Effector memory CD8-positive, alpha-beta T cell (primary cell): ENCODE data around the gene LRFN2.

ENCODE experiments used
- ATAC-seq: fragments of 150-1000 bp; cut with Tn5 transposase; replicated peaks from 2 replicates; pipeline ENCODE4 v1.10.0; 2021; ENCODE audit warnings: mild to moderate bottlenecking, moderate library complexity
- DNase-seq, 3 experiments: peaks; one replicate each; pipeline ENCODE4 v3.0.0; 2021
- H3K27ac Mint-ChIP-seq, 2 donors: one replicate each; pipeline ENCODE4 v1.8.0; 2022; ENCODE audit warnings: mild to moderate bottlenecking in 2 of 2, mixed read lengths in 2 of 2, moderate library complexity in 2 of 2
- H3K27me3 Mint-ChIP-seq, 2 donors: one replicate each; pipeline ENCODE4 v1.8.0; 2022; ENCODE audit warnings: mixed read lengths in 2 of 2
- H3K36me3 Mint-ChIP-seq: one replicate; pipeline ENCODE4 v1.8.0; 2022; ENCODE audit warnings: mild to moderate bottlenecking, moderate library complexity, mixed read lengths; ENCODE audit not compliant: insufficient read depth
- H3K4me1 Mint-ChIP-seq, 2 donors: one replicate each; pipeline ENCODE4 v1.8.0; 2022; ENCODE audit warnings: low read depth in 2 of 2, mixed read lengths in 2 of 2
- H3K4me3 Mint-ChIP-seq, 2 donors: one replicate each; pipeline ENCODE4 v1.8.0; 2022; ENCODE audit warnings: mild to moderate bottlenecking in 2 of 2, mixed read lengths in 2 of 2, moderate library complexity in 2 of 2
- H3K9me3 Mint-ChIP-seq, 2 donors: one replicate each; pipeline ENCODE4 v1.8.0; 2022; ENCODE audit warnings: mixed read lengths in 2 of 2

LRFN2 gene

GRCh38 chr6:40417031-40417430 is 170.1 kb downstream of the LRFN2 start:
- no peak for ATAC-seq
- H3K4me3 Mint-ChIP-seq: no peak overlapping the region
- peaks cover 4% of the 10 kb centered on the region in 2 donors for H3K4me1 Mint-ChIP-seq
- no peaks in the 10 kb centered on the region for H3K36me3 Mint-ChIP-seq
- no peak for DNase-seq
- no peaks in the 10 kb centered on the region for H3K9me3 Mint-ChIP-seq
- H3K27ac Mint-ChIP-seq: no peak overlapping the region
- peaks cover 7 to 11% of the 10 kb centered on the region in 2 donors for H3K27me3 Mint-ChIP-seq

DNA sequence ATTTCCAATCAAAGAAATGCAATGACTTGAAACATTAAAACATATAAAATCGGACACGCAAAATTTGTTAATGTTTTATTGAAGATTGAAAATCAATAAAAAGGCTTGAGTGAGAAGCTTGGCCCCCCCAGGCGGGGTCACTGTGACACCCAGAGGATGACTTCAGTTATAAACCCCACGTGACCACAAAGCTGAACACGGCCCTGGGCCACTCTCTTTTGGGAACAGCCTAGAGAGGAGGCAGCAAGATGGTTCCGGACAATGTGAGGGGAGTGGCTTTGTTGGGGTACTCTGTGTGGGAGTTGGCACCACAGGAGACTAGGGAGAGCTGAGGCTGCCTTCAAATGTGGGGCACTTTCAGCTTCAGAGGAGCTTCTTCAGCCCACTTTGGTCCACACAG is 172.5 kb downstream of the LRFN2 start:
- no peak overlapping the region for H3K4me3 Mint-ChIP-seq
- H3K27me3 Mint-ChIP-seq: peaks cover 17 to 20% of the 10 kb centered on the region in 2 donors
- ATAC-seq: no peak
- no peak for DNase-seq
- peak overlapping the region in 1 of 2 donors; percentile 77 for H3K27ac Mint-ChIP-seq
- H3K9me3 Mint-ChIP-seq: no peaks in the 10 kb centered on the region
- H3K36me3 Mint-ChIP-seq: no peaks in the 10 kb centered on the region
- peaks cover 5 to 18% of the 10 kb centered on the region in 2 donors for H3K4me1 Mint-ChIP-seq

- no peaks in the 10 kb centered on the region for H3K36me3 Mint-ChIP-seq
- no peak for ATAC-seq
- peak overlapping the region in 1 of 2 donors; percentile 45 for H3K4me3 Mint-ChIP-seq
These were observed 173.9 kb downstream of the LRFN2 start for GRCh38 chr6:40413239-40413638.

DNA sequence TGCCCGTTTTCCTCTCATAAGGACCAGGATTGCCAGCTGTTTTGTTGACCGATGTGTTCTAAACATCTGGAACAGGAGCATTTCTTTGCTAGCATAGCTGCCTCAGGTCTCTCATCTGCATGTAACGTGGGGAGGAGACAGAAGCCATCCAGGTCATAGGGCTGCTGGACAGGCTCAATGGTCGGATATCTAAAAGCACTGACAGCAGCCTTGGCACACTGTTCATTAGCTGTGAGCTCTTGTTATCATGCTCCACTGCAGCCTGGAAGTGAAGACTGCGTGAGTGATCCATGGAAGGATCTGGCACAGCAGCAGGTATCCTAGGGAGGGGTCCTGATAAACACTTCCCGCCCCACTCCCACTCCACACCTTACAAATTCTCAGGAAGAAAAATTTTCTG is 175.3 kb downstream of the LRFN2 start:
- Mint-ChIP-seq H3K9me3 (no peaks in the 10 kb centered on the region), H3K27me3 (peaks cover 16 to 17% of the 10 kb centered on the region in 2 donors), H3K36me3 (no peaks in the 10 kb centered on the region), H3K4me1 (peaks cover 4 to 34% of the 10 kb centered on the region in 2 donors), H3K27ac (peak overlapping the region; percentile 55 to 77), H3K4me3 (no peak overlapping the region)
- ATAC-seq: no peak
- DNase-seq: no peak

More at GRCh38 chr6:40413239-40413638, 173.9 kb downstream of the LRFN2 start:
- no peak for DNase-seq
- Mint-ChIP-seq H3K4me1 (peaks cover 4 to 28% of the 10 kb centered on the region in 2 donors), H3K9me3 (no peaks in the 10 kb centered on the region), H3K27ac (peak overlapping the region; percentile 74 to 77), H3K27me3 (peaks cover 16 to 17% of the 10 kb centered on the region in 2 donors)

DNA sequence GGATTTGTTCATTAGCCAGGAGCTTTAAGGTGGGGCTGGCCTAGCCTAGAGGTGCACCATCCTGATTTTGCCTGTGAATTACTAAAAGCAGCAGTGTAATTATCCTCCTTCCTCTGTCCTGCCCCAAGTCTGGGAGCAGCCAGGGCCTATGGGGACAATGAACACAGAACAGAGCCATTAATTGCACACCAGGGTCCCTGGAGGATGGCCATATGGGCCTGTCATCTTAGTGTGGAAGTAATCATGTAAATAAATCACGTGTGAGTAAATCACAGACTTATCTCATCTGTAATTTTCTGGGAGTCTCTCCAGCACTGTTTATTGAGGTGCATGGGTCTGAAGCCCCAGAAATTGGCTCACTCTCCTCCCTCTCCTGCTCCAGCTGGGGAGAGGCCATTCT is 176.3 kb downstream of the LRFN2 start:
- Mint-ChIP-seq H3K9me3 (no peaks in the 10 kb centered on the region), H3K27ac (peak overlapping the region in 1 of 2 donors; percentile 77), H3K27me3 (peaks cover 16 to 17% of the 10 kb centered on the region in 2 donors), H3K4me3 (no peak overlapping the region), H3K4me1 (peaks cover 4 to 34% of the 10 kb centered on the region in 2 donors), H3K36me3 (no peaks in the 10 kb centered on the region)
- ATAC-seq (no peak), DNase-seq (no peak)

GRCh38 chr6:40409716-40410397 is 177.3 kb downstream of the LRFN2 start:
- DNase-seq: no peak
- Mint-ChIP-seq H3K27ac (peak overlapping the region in 1 of 2 donors; percentile 77), H3K36me3 (no peaks in the 10 kb centered on the region), H3K27me3 (peaks cover 11 to 16% of the 10 kb centered on the region in 2 donors), H3K9me3 (no peaks in the 10 kb centered on the region), H3K4me3 (no peak overlapping the region), H3K4me1 (peaks cover 4 to 34% of the 10 kb centered on the region in 2 donors)
- ATAC-seq: no peak

DNA sequence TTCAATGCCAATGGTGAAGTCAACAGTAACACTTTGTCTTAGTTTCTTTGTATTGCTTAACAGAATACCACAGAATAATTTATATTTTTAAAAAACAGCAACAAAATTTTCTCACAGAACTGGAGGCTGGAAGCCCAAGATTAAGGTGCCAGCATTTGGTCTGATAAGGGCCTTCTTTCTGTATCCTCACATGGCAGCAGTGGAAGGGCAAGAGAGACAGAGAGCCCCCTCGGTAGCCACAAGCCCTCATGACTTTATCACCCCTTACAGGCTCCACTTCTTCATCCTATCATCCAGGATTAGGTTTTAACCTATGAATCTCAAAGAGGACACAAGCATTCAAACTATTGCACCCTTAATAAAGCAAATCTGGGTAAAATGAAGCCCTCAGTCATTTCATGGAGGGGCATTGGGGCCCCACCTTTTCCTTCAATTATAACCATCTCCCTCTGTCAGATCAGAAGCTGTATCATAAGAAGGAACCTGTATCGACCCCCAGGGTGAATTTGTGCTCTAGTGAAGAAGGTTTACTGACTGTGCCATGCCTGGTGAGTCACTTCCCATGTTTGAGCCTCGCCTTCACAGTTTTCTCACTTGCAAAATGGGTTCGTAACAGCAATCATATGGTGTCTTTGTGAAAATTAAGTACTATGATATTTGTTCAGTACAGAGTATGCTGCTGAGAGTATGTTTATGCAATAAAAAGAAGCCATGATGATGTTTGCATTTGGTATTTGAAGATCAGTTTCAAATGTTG is 178.2 kb downstream of the LRFN2 start:
- peaks cover 6 to 36% of the 10 kb centered on the region in 2 donors for H3K4me1 Mint-ChIP-seq
- ATAC-seq: peak; percentile 47
- H3K4me3 Mint-ChIP-seq: no peak overlapping the region

DNA sequence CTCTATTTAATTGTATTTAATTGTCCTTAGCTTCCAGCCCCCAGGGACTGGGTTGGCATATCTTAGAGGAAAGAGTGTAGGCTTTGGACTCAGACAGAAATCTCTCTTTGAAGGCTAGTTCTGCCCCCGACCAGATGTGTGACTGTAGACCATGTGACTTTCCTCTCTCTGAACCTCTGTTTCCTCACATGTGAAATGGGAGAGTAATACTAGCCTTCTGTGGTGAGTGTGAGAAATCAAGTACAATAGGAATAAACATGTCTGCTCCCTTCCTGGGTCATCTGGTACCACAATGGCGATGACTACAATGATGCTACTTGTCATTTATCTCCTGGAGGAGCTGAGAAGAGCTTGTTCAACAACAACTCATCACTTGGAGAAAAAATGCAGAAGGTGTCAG is 179.9 kb downstream of the LRFN2 start:
- no peak for ATAC-seq
- Mint-ChIP-seq H3K36me3 (no peaks in the 10 kb centered on the region), H3K4me1 (peaks cover 8 to 33% of the 10 kb centered on the region in 2 donors), H3K9me3 (no peaks in the 10 kb centered on the region), H3K27ac (peak overlapping the region in 1 of 2 donors; percentile 77), H3K4me3 (peak overlapping the region in 1 of 2 donors; percentile 7), H3K27me3 (peaks cover 11 to 16% of the 10 kb centered on the region in 2 donors)
- no peak for DNase-seq

More for the DNA sequence above, 178.2 kb downstream of the LRFN2 start:
- no peaks in the 10 kb centered on the region for H3K9me3 Mint-ChIP-seq
- no peaks in the 10 kb centered on the region for H3K36me3 Mint-ChIP-seq
- peaks cover 11 to 16% of the 10 kb centered on the region in 2 donors for H3K27me3 Mint-ChIP-seq
- peak in 1 of 3 experiments; percentile 14 for DNase-seq
- peak overlapping the region in 1 of 2 donors; percentile 77 for H3K27ac Mint-ChIP-seq

DNA sequence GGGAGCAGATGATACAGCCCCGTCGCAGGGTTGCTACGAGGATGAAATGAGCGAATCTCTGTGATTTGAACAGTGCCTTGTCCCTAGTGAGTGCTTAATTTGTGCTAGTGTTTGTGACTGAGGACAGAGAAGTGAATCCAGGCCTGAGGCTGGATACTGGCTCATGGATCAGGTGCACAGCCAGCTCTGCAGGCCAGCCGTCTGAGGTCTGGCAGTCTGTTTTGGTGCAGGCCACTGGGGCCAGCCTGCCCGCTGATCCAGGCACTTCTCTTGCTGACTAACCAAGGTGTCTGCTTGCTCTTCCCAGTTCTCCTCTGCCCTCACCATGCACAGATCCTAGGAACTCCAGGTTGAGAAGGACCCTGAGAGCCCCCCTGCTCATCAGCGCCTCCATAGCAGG is 181.0 kb downstream of the LRFN2 start:
- H3K4me1 Mint-ChIP-seq: peaks cover 6 to 28% of the 10 kb centered on the region in 2 donors
- H3K9me3 Mint-ChIP-seq: no peaks in the 10 kb centered on the region
- DNase-seq: no peak
- peaks cover 4 to 7% of the 10 kb centered on the region in 2 donors for H3K27me3 Mint-ChIP-seq
- no peak for ATAC-seq
- no peaks in the 10 kb centered on the region for H3K36me3 Mint-ChIP-seq
- H3K4me3 Mint-ChIP-seq: no peak overlapping the region
- H3K27ac Mint-ChIP-seq: no peak overlapping the region

DNA sequence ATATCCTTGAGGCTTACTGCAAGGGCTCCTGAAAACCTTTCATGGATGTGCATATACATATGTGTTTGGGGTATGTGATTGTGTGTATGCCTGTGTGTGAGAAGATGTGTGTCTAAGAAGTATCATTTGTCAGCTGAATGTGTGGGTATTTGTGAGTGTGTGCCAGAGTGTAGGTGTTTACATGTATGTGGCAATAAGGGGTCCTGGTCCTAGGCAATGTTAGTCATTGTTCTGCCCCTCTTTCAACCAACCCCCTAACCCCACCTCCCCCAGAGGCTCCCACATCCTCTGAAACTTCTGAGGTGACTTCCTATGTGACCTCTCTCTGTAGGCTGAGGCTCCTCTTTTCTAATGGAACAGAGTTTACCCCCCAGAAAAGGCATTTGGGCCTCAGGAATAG is 186.4 kb downstream of the LRFN2 start:
- DNase-seq (no peak), ATAC-seq (no peak)
- peaks cover 3 to 4% of the 10 kb centered on the region in 2 donors for H3K4me1 Mint-ChIP-seq
- no peak overlapping the region for H3K4me3 Mint-ChIP-seq
- no peaks in the 10 kb centered on the region for H3K36me3 Mint-ChIP-seq
- no peaks in the 10 kb centered on the region for H3K27me3 Mint-ChIP-seq
- H3K27ac Mint-ChIP-seq: peak overlapping the region in 1 of 2 donors; percentile 0
- H3K9me3 Mint-ChIP-seq: no peaks in the 10 kb centered on the region

- Mint-ChIP-seq H3K9me3 (no peaks in the 10 kb centered on the region), H3K4me3 (no peak overlapping the region), H3K27ac (no peak overlapping the region), H3K27me3 (no peaks in the 10 kb centered on the region), H3K4me1 (peaks cover 3 to 4% of the 10 kb centered on the region in 2 donors), H3K36me3 (no peaks in the 10 kb centered on the region)
- no peak for ATAC-seq
- no peak for DNase-seq
These were observed 187.2 kb downstream of the LRFN2 start for GRCh38 chr6:40399888-40400457.

GRCh38 chr6:40398810-40399477 is 188.2 kb downstream of the LRFN2 start:
- peaks cover under 1 to 2% of the 10 kb centered on the region in 2 donors for H3K4me1 Mint-ChIP-seq
- H3K36me3 Mint-ChIP-seq: no peaks in the 10 kb centered on the region
- H3K27ac Mint-ChIP-seq: peak overlapping the region in 1 of 2 donors; percentile 35
- no peak for ATAC-seq
- no peak overlapping the region for H3K4me3 Mint-ChIP-seq
- H3K9me3 Mint-ChIP-seq: no peaks in the 10 kb centered on the region
- no peaks in the 10 kb centered on the region for H3K27me3 Mint-ChIP-seq
- no peak for DNase-seq

- H3K4me1 Mint-ChIP-seq: peaks cover 2% of the 10 kb centered on the region in 2 donors
- DNase-seq (no peak), ATAC-seq (no peak)
- H3K4me3 Mint-ChIP-seq: no peak overlapping the region
- H3K9me3 Mint-ChIP-seq: no peaks in the 10 kb centered on the region
- no peak overlapping the region for H3K27ac Mint-ChIP-seq
- no peaks in the 10 kb centered on the region for H3K36me3 Mint-ChIP-seq
- no peaks in the 10 kb centered on the region for H3K27me3 Mint-ChIP-seq
These were observed 189.0 kb downstream of the LRFN2 start for GRCh38 chr6:40398034-40398691.
